K562 (cell line): ENCODE results near the gene KIF5C. TPM values are rescaled to one million over a fixed set of nuclear protein-coding genes. Genes with fewer than 3 reads are reported as not detected.

Experiments
- ATAC-seq: fragments of 200-7000 bp; cut with Tn5 transposase; 3 replicates; pipeline ENCODE4 v1.9.1; 2020; ENCODE audit warnings: moderate library complexity
- BruUV-seq: library from RNA; stranded (reverse); fragments of 400-500 nt; replicated peaks from 2 replicates; lab custom pipeline; 2021; lab: Mats Ljungman, UMichigan
- CTCF ChIA-PET: fragments of 300-600 bp; formaldehyde crosslinking; extraction: SDS; loops from one replicate; lab custom pipeline; 2021; ENCODE audit warnings: low intra/inter-chr PET ratio; lab: Yijun Ruan, JAX
- POLR2A ChIA-PET: fragments of 300-600, 350-650 bp; sonication (Branson Sonifier 250); formaldehyde crosslinking; extraction: SDS; loops from one replicate; lab custom pipeline; 2021; ENCODE audit warnings: antibody characterized with exemption, inconsistent platforms; lab: Yijun Ruan, JAX
- DNase-seq, 4 experiments: peaks; one replicate each; pipeline versions ENCODE4 v3.0.0 to v3.0.0-alpha.2; 2011 to 2018; ENCODE audit warnings: low spot score in 3 of 4, mixed read lengths in 3 of 4; ENCODE audit errors: extremely low read depth in 1 of 4
- FAIRE-seq: peaks from 2 replicates; lab custom pipeline; 2011; peaks lifted over from hg19 to GRCh38; lab: Jason Lieb, UNC
- H2AFZ ChIP-seq: 2 replicates; pipeline ENCODE4 v1.6.0; 2011; ENCODE audit warnings: low read depth, low read length, control low read depth, inconsistent platforms
- H3K27ac ChIP-seq: fragments of 200-600 bp; 3 replicates; pipeline ENCODE4 v1.8.0; 2011; ENCODE audit warnings: low read depth, mild to moderate bottlenecking, control low read depth, inconsistent platforms, low read length, moderate library complexity, mixed read lengths; ENCODE audit errors: extremely low read depth
- H3K27me3 ChIP-seq, 2 experiments: fragments of 300-600 bp in 1 of 2; 2 replicates in 1 of 2; 3 replicates in 1 of 2; pipeline versions ENCODE4 v1.6.0 to v1.8.0; 2011; ENCODE audit warnings: inconsistent platforms in 2 of 2, low read length in 2 of 2, mild to moderate bottlenecking in 1 of 2, mixed read lengths in 1 of 2, moderate library complexity in 1 of 2; ENCODE audit not compliant: control insufficient read depth in 2 of 2, insufficient read depth in 2 of 2
- H3K36me3 ChIP-seq: fragments of 300-600 bp; 3 replicates; pipeline ENCODE4 v1.8.0; 2011; ENCODE audit warnings: mild to moderate bottlenecking, low read length, inconsistent platforms; ENCODE audit not compliant: control insufficient read depth, insufficient read depth
- H3K4me1 ChIP-seq, 2 experiments: fragments of 200-600 bp in 1 of 2; replicated peaks in 1 of 2; 2 replicates in 1 of 2; 3 replicates in 1 of 2; pipeline versions ENCODE4 v1.5.1 to v1.8.0; 2011; ENCODE audit warnings: inconsistent platforms in 2 of 2, low read length in 2 of 2, mild to moderate bottlenecking in 1 of 2, mixed read lengths in 1 of 2, moderate library complexity in 1 of 2; ENCODE audit not compliant: control insufficient read depth in 2 of 2, insufficient read depth in 2 of 2
- H3K4me2 ChIP-seq: 2 replicates; pipeline ENCODE4 v1.6.1; 2011; ENCODE audit warnings: low read length, control low read depth, inconsistent platforms, mixed read lengths; ENCODE audit not compliant: insufficient read depth
- H3K4me3 ChIP-seq: fragments of 200-600 bp; sonication (generic), shearing (Covaris generic); 2 replicates; pipeline ENCODE4 v1.5.1; 2016; ENCODE audit warnings: control low read depth, inconsistent platforms
- H3K79me2 ChIP-seq: fragments of 200-600 bp; 3 replicates; pipeline ENCODE4 v1.8.0; 2011; ENCODE audit warnings: low read length, inconsistent platforms; ENCODE audit not compliant: control insufficient read depth, insufficient read depth
- H3K9ac ChIP-seq, 2 experiments: 2 replicates each; pipeline versions ENCODE4 v1.6.0 to v1.6.1; 2011; ENCODE audit warnings: low read depth in 2 of 2, low read length in 2 of 2, control low read depth in 1 of 2, inconsistent platforms in 1 of 2, mild to moderate bottlenecking in 1 of 2, mixed read lengths in 1 of 2; ENCODE audit not compliant: insufficient read depth in 1 of 2
- H3K9me1 ChIP-seq: one replicate; pipeline ENCODE4 v1.6.0; 2011; ENCODE audit warnings: inconsistent platforms, mild to moderate bottlenecking, low read length, moderate library complexity; ENCODE audit not compliant: control insufficient read depth, insufficient read depth
- H3K9me3 ChIP-seq: replicated peaks from 2 replicates; pipeline ENCODE4 v1.5.1; 2011; ENCODE audit warnings: low read depth, low read length, inconsistent platforms; ENCODE audit not compliant: control insufficient read depth, insufficient read depth
- H4K20me1 ChIP-seq: replicated peaks from 2 replicates; pipeline ENCODE4 v1.6.1; 2011; ENCODE audit warnings: low read length, inconsistent platforms, mixed read lengths; ENCODE audit not compliant: control insufficient read depth, insufficient read depth
- ARID1B ChIP-seq: fragments of 450-650 bp; IDR thresholded peaks from 2 replicates; pipeline ENCODE4 v1.6.1; 2016; ENCODE audit warnings: antibody characterized with exemption, mild to moderate bottlenecking, inconsistent platforms
- HES1 ChIP-seq: fragments of 450-650 bp; IDR thresholded peaks from 2 replicates; pipeline ENCODE4 v1.6.1; 2016; ENCODE audit warnings: low read depth, mild to moderate bottlenecking, moderate library complexity
- XRCC4 ChIP-seq: IDR thresholded peaks from one replicate; pipeline ENCODE4 v1.6.1; 2011; ENCODE audit not compliant: insufficient read depth, insufficient read length; ENCODE audit errors: extremely low read depth
- ZNF124 ChIP-seq: sonication (generic); formaldehyde crosslinking; IDR thresholded peaks from 2 replicates; pipeline ENCODE4 v1.8.1; 2022; ENCODE audit warnings: missing genetic modification reagents
- ZNF263 ChIP-seq: sonication (generic); formaldehyde crosslinking; IDR thresholded peaks from 2 replicates; pipeline ENCODE4 v1.8.0; 2022; ENCODE audit warnings: mild to moderate bottlenecking, missing genetic modification reagents, borderline replicate concordance
- ZNF655 ChIP-seq: fragments of 250-450 bp; sonication (Bioruptor Pico); IDR thresholded peaks from 2 replicates; pipeline ENCODE4 v1.5.0; 2021
- WGBS: fragments of 100-300 bp; shearing (Covaris generic); methylation state at CpG from one replicate; pipeline ENCODE4 v1.1.6; 2016; ENCODE audit warnings: low coverage, mixed read lengths; ENCODE audit not compliant: insufficient coverage; ENCODE audit errors: missing lambda C conversion rate; 5-methylcytosine and 5-hydroxymethylcytosine counted together
- in situ Hi-C: fragments of 300-500 bp; cut with MboI; formaldehyde crosslinking; loops from 4 replicates; pipeline ENCODE4 v1.15.0; 2018; ENCODE audit warnings: inconsistent platforms, mixed read lengths
- intact Hi-C: fragments of 100-400 bp; cut with micrococcal nuclease; formaldehyde crosslinking; loops from 2 replicates; pipeline ENCODE4 v1.14.2; 2022
- polyA plus RNA-seq, 8 experiments: library from polyadenylated mRNA; depleted of rRNA in 4 of 8; stranded (reverse) in 5 of 8; unstranded in 3 of 8; fragments of >200 nt; fragmentation: Nextera tagmentation in 2 of 8; fragmentation: Illumina TruSeq in 1 of 8; extraction: Ambion mirVana in 2 of 8; extraction: Trizol in 1 of 8; gene quantifications; 2 replicates each; pipeline versions ENCODE4 v1.2.1 to v1.2.3, GENCODE V29; 2011 to 2014; ENCODE audit warnings: inconsistent platforms in 1 of 8, missing spikeins in 1 of 8
- total RNA-seq, 7 experiments: library from RNA; depleted of rRNA in 6 of 7; stranded (reverse); fragments of >200 nt in 6 of 7; fragmentation: Illumina TruSeq in 2 of 7; extraction: Trizol in 2 of 7; gene quantifications; 2 replicates each; pipeline versions ENCODE4 v1.2.1 to v1.2.3, GENCODE V29; 2011 to 2021; ENCODE audit warnings: low replicate concordance in 1 of 7
- TF ChIP-seq, protein P1 (sequence below): IDR thresholded peaks from 2 replicates; pipeline ENCODE4 v1.6.1; 2012; ENCODE audit warnings: low read depth, low read length, improper control_type of control experiment, borderline replicate concordance
- TF ChIP-seq, protein P2 (sequence below): fragments of 250-450 bp; sonication (Bioruptor Pico); IDR thresholded peaks from 2 replicates; pipeline ENCODE4 v1.8.0; 2022; ENCODE audit warnings: inconsistent platforms

Gene KIF5C
- total and polyA plus RNA-seq, 9 of the 15 experiments (the other 6 are each of a cell fraction or from before 2014, with no cell fraction given): 0.01 to 0.09 (median 0.01) TPM; not detected in 6

- in situ Hi-C loops: no loop called here
- ChIA-PET CTCF (no interaction called here), POLR2A (no interaction called here)
- Histone ChIP-seq H3K4me1 (peaks cover 0 to 10% of the 10 kb centered on the region in 2 experiments; a peak in 1 of 5 replicates), H3K9ac (no peak overlapping the region), H3K27me3 (peaks cover 6 to 43% of the 10 kb centered on the region in 2 experiments), H3K79me2 (no peaks in the 10 kb centered on the region), H3K27ac (no peak overlapping the region), H3K4me3 (no peak overlapping the region), H4K20me1 (no peaks in the 10 kb centered on the region), H3K4me2 (no peak overlapping the region), H2AFZ (no peak overlapping the region), H3K36me3 (no peaks in the 10 kb centered on the region), H3K9me3 (no peaks in the 10 kb centered on the region), H3K9me1 (no peaks in the 10 kb centered on the region)
- no TSS peak for BruUV-seq
- FAIRE-seq (no peak), DNase-seq (no peak), ATAC-seq (no peak)
- intact Hi-C loops: no loop called here
- WGBS: 0% methylated on average over 6 of the region's 6 CpGs
- TF ChIP-seq HES1 (no peak), ARID1B (no peak), ZNF124 (CRISPR knock-in tag) (no peak), ZNF263 (no peak), ZNF655 (CRISPR knock-in tag) (no peak), XRCC4 (no peak)
- TF ChIP-seq, protein P1, sequence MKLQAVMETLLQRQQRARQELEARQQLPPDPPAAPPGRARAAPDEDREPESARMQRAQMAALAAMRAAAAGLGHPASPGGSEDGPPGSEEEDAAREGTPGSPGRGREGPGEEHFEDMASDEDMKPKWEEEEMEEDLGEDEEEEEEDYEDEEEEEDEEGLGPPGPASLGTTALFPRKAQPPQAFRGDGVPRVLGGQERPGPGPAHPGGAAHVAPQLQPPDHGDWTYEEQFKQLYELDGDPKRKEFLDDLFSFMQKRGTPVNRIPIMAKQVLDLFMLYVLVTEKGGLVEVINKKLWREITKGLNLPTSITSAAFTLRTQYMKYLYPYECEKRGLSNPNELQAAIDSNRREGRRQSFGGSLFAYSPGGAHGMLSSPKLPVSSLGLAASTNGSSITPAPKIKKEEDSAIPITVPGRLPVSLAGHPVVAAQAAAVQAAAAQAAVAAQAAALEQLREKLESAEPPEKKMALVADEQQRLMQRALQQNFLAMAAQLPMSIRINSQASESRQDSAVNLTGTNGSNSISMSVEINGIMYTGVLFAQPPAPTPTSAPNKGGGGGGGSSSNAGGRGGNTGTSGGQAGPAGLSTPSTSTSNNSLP: no peak
- TF ChIP-seq, protein P2, sequence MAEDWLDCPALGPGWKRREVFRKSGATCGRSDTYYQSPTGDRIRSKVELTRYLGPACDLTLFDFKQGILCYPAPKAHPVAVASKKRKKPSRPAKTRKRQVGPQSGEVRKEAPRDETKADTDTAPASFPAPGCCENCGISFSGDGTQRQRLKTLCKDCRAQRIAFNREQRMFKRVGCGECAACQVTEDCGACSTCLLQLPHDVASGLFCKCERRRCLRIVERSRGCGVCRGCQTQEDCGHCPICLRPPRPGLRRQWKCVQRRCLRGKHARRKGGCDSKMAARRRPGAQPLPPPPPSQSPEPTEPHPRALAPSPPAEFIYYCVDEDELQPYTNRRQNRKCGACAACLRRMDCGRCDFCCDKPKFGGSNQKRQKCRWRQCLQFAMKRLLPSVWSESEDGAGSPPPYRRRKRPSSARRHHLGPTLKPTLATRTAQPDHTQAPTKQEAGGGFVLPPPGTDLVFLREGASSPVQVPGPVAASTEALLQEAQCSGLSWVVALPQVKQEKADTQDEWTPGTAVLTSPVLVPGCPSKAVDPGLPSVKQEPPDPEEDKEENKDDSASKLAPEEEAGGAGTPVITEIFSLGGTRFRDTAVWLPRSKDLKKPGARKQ: no peak
Observed at GRCh38 chr2:149034406-149034805, 159.4 kb downstream of the KIF5C start.
